Measurements from ENCODE around the gene TDRKH.
"Not testable (repeated sequence)": the region's sequence is repeated elsewhere in the genome, so short reads cannot be mapped to it uniquely, and the experiment has no call there.

TDRKH gene

GRCh38 chr1:151775894-151776664, 14.2 kb downstream of the TDRKH start:
- H3K36me3 ChIP-seq (ENCODE audit: insufficient read depth, low read length), result no peaks in the 10 kb centered on the region; the same call in 1 of the 2 replicates
- TF ChIP-seq CTCF (conservative IDR thresholded peaks at IDR 0.05; ENCODE audit: low read length) (no peak), EZH2phosphoT487 (IDR thresholded peaks at IDR 0.05; ENCODE audit: borderline replicate concordance) (no peak)

GRCh38 chr1:151774256-151774922, 15.9 kb downstream of the TDRKH start:
- Histone ChIP-seq H3K9ac (ENCODE audit: low read depth, low read length, poor library complexity, severe bottlenecking) (no peak overlapping the region), H3K27me3 (ENCODE audit: insufficient read depth, low read length, poor library complexity, severe bottlenecking) (no peaks in the 10 kb centered on the region), H3K4me1 (ENCODE audit: insufficient read depth, low read length, poor library complexity, severe bottlenecking) (no peaks in the 10 kb centered on the region), H4K20me1 (ENCODE audit: insufficient read depth, low read length, poor library complexity, severe bottlenecking) (no peaks in the 10 kb centered on the region), H3K4me3 (ENCODE audit: low read length, poor library complexity, severe bottlenecking) (no peak overlapping the region), H3K79me2 (ENCODE audit: insufficient read depth, low read length) (no peaks in the 10 kb centered on the region), H3K9me2 (replicated peaks; ENCODE audit: low read depth, low read length) (no peaks in the 10 kb centered on the region), H3F3A (ENCODE audit: low read depth) (no peaks in the 10 kb centered on the region), H3K36me3 (ENCODE audit: insufficient read depth, low read length) (no peaks in the 10 kb centered on the region; the same call in 1 of the 2 replicates), H3K9me3 (ENCODE audit: insufficient read depth, low read depth, low read length) (no peaks in the 10 kb centered on the region), H2AFZ (ENCODE audit: low read length) (no peak overlapping the region), H3K4me2 (ENCODE audit: low read depth, low read length, poor library complexity, severe bottlenecking) (no peak overlapping the region)
- TF ChIP-seq CTCF (conservative IDR thresholded peaks at IDR 0.05; ENCODE audit: low read length) (no peak), EZH2phosphoT487 (IDR thresholded peaks at IDR 0.05; ENCODE audit: borderline replicate concordance) (no peak)

More at GRCh38 chr1:151775894-151776664, 14.2 kb downstream of the TDRKH start:
- no peaks in the 10 kb centered on the region for H3K27me3 ChIP-seq (ENCODE audit: insufficient read depth, low read length, poor library complexity, severe bottlenecking)
- no peak overlapping the region for H3K4me2 ChIP-seq (ENCODE audit: low read depth, low read length, poor library complexity, severe bottlenecking)
- no peaks in the 10 kb centered on the region for H3F3A ChIP-seq (ENCODE audit: low read depth)
- H3K9ac ChIP-seq (ENCODE audit: low read depth, low read length, poor library complexity, severe bottlenecking), result no peak overlapping the region
- no peaks in the 10 kb centered on the region for H3K4me1 ChIP-seq (ENCODE audit: insufficient read depth, low read length, poor library complexity, severe bottlenecking)
- no peaks in the 10 kb centered on the region for H4K20me1 ChIP-seq (ENCODE audit: insufficient read depth, low read length, poor library complexity, severe bottlenecking)
- H3K4me3 ChIP-seq (ENCODE audit: low read length, poor library complexity, severe bottlenecking), result no peak overlapping the region
- no peaks in the 10 kb centered on the region for H3K79me2 ChIP-seq (ENCODE audit: insufficient read depth, low read length)
- H2AFZ ChIP-seq (ENCODE audit: low read length), result no peak overlapping the region
- H3K9me3 ChIP-seq (ENCODE audit: insufficient read depth, low read depth, low read length), result no peaks in the 10 kb centered on the region
- no peaks in the 10 kb centered on the region for H3K9me2 ChIP-seq (replicated peaks; ENCODE audit: low read depth, low read length)

GRCh38 chr1:151773702-151774101, 16.6 kb downstream of the TDRKH start:
- no peak overlapping the region for H3K4me3 ChIP-seq (ENCODE audit: low read length, poor library complexity, severe bottlenecking)
- H3K27me3 ChIP-seq (ENCODE audit: insufficient read depth, low read length, poor library complexity, severe bottlenecking), result no peaks in the 10 kb centered on the region
- H4K20me1 ChIP-seq (ENCODE audit: insufficient read depth, low read length, poor library complexity, severe bottlenecking), result no peaks in the 10 kb centered on the region
- no peaks in the 10 kb centered on the region for H3K9me3 ChIP-seq (ENCODE audit: insufficient read depth, low read depth, low read length)
- no peaks in the 10 kb centered on the region for H3F3A ChIP-seq (ENCODE audit: low read depth)
- H2AFZ ChIP-seq (ENCODE audit: low read length), result no peak overlapping the region
- TF ChIP-seq CTCF (conservative IDR thresholded peaks at IDR 0.05; ENCODE audit: low read length), result no peak
- no peak for TF ChIP-seq EZH2phosphoT487 (IDR thresholded peaks at IDR 0.05; ENCODE audit: borderline replicate concordance)
- H3K4me1 ChIP-seq (ENCODE audit: insufficient read depth, low read length, poor library complexity, severe bottlenecking), result no peaks in the 10 kb centered on the region
- no peaks in the 10 kb centered on the region for H3K79me2 ChIP-seq (ENCODE audit: insufficient read depth, low read length)
- no peaks in the 10 kb centered on the region for H3K9me2 ChIP-seq (replicated peaks; ENCODE audit: low read depth, low read length)
- no peaks in the 10 kb centered on the region; the same call in 1 of the 2 replicates for H3K36me3 ChIP-seq (ENCODE audit: insufficient read depth, low read length)
- no peak overlapping the region for H3K9ac ChIP-seq (ENCODE audit: low read depth, low read length, poor library complexity, severe bottlenecking)
- no peak overlapping the region for H3K4me2 ChIP-seq (ENCODE audit: low read depth, low read length, poor library complexity, severe bottlenecking)

GRCh38 chr1:151769270-151769669, 21.0 kb downstream of the TDRKH start:
- not testable (repeated sequence) for H2AFZ ChIP-seq (ENCODE audit: low read length); H3K79me2 ChIP-seq (ENCODE audit: insufficient read depth, low read length); H3K4me1 ChIP-seq (ENCODE audit: insufficient read depth, low read length, poor library complexity, severe bottlenecking); H3F3A ChIP-seq (ENCODE audit: low read depth); H3K27me3 ChIP-seq (ENCODE audit: insufficient read depth, low read length, poor library complexity, severe bottlenecking); H3K4me3 ChIP-seq (ENCODE audit: low read length, poor library complexity, severe bottlenecking); H3K9me2 ChIP-seq (replicated peaks; ENCODE audit: low read depth, low read length); H3K4me2 ChIP-seq (ENCODE audit: low read depth, low read length, poor library complexity, severe bottlenecking); H4K20me1 ChIP-seq (ENCODE audit: insufficient read depth, low read length, poor library complexity, severe bottlenecking); H3K36me3 ChIP-seq (ENCODE audit: insufficient read depth, low read length); H3K9me3 ChIP-seq (ENCODE audit: insufficient read depth, low read depth, low read length); H3K9ac ChIP-seq (ENCODE audit: low read depth, low read length, poor library complexity, severe bottlenecking)

GRCh38 chr1:151768351-151769066, 21.8 kb downstream of the TDRKH start:
- not testable (repeated sequence) for H4K20me1 ChIP-seq (ENCODE audit: insufficient read depth, low read length, poor library complexity, severe bottlenecking); H3K9me3 ChIP-seq (ENCODE audit: insufficient read depth, low read depth, low read length); H2AFZ ChIP-seq (ENCODE audit: low read length); H3K9me2 ChIP-seq (replicated peaks; ENCODE audit: low read depth, low read length); H3K4me2 ChIP-seq (ENCODE audit: low read depth, low read length, poor library complexity, severe bottlenecking); H3K4me1 ChIP-seq (ENCODE audit: insufficient read depth, low read length, poor library complexity, severe bottlenecking); H3F3A ChIP-seq (ENCODE audit: low read depth); H3K9ac ChIP-seq (ENCODE audit: low read depth, low read length, poor library complexity, severe bottlenecking); H3K36me3 ChIP-seq (ENCODE audit: insufficient read depth, low read length); H3K79me2 ChIP-seq (ENCODE audit: insufficient read depth, low read length); H3K27me3 ChIP-seq (ENCODE audit: insufficient read depth, low read length, poor library complexity, severe bottlenecking); H3K4me3 ChIP-seq (ENCODE audit: low read length, poor library complexity, severe bottlenecking)

Data from Loucy (cell line).